ENCODE results near the gene FAM111B.

DNA sequence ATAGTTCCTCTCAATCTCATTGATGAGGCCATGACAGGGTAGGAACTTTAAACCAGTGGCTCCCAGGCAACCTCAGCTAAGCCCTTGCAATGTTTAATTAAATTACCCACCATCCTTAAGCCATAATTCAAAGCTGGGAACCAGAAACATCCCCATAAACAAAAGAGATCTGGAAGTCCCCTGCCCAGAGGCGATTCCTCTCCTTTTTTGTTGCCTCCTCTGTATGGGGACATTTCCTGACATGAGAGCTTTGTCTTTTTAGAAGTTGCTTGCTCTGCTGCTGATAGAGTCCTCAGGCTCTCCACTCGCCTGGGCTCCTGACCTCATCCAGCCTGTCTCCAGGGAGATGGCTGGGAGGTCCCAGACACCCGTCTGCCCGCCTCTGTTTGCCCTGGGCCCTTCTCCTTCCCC lies 68.1 kb downstream of the FAM111B start:
- TF ChIP-seq, protein P1, sequence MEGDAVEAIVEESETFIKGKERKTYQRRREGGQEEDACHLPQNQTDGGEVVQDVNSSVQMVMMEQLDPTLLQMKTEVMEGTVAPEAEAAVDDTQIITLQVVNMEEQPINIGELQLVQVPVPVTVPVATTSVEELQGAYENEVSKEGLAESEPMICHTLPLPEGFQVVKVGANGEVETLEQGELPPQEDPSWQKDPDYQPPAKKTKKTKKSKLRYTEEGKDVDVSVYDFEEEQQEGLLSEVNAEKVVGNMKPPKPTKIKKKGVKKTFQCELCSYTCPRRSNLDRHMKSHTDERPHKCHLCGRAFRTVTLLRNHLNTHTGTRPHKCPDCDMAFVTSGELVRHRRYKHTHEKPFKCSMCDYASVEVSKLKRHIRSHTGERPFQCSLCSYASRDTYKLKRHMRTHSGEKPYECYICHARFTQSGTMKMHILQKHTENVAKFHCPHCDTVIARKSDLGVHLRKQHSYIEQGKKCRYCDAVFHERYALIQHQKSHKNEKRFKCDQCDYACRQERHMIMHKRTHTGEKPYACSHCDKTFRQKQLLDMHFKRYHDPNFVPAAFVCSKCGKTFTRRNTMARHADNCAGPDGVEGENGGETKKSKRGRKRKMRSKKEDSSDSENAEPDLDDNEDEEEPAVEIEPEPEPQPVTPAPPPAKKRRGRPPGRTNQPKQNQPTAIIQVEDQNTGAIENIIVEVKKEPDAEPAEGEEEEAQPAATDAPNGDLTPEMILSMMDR (IDR thresholded peaks at IDR 0.05; ENCODE audit: low read depth, low read length): no peak
- no peak for TF ChIP-seq POLR2A (IDR thresholded peaks at IDR 0.05; ENCODE audit: extremely low read depth, insufficient read length)
- TF ChIP-seq, protein P2, sequence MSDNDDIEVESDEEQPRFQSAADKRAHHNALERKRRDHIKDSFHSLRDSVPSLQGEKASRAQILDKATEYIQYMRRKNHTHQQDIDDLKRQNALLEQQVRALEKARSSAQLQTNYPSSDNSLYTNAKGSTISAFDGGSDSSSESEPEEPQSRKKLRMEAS (IDR thresholded peaks at IDR 0.05; ENCODE audit: low read depth, low read length): no peak

All from NB4 (cell line).